Measurements from ENCODE around the gene CAPN5.
A peak's percentile ranks its signal among the peaks of the same experiment; 100 is the strongest.

CAPN5 gene

DNA sequence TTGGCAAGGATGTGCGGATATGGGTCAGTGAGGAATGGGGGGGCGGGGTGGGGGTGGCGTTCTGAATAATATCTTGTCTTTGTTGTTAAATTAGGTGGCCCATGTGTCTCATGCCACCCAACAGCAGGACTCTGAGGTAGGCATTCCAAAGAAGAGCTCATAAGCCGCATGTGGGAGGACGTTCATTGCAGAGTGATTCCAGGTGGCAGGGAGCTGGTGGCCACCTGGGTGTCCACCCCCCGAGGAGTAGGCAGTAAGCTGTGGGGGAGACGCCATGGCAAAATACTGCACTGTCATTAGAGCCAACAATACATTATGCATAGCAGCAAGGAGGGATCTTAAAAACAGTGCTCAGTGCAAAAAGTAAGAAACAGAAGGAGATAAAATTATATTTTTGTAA lies 14.3 kb upstream of the CAPN5 start:
- H3K18ac ChIP-seq (ENCODE audit: low read length), result no peak overlapping the region
- no peak overlapping the region for H2BK15ac ChIP-seq (ENCODE audit: low read length)
- WGBS, 2 donors (ENCODE audit: extremely low coverage in 2 of 2, insufficient read length in 2 of 2, insufficient replicate concordance in 1 of 2), result no CpG with 5 or more reads among the region's 7 CpGs

GRCh38 chr11:77053217-77054015 lies 13.4 kb upstream of the CAPN5 start:
- Histone ChIP-seq H3K9ac (ENCODE audit: low read depth, low read length, poor library complexity) (no peak overlapping the region), H2BK12ac (ENCODE audit: low read length) (no peak overlapping the region)
- WGBS, 2 donors (ENCODE audit: extremely low coverage in 2 of 2, insufficient read length in 2 of 2, insufficient replicate concordance in 1 of 2), result no CpG with 5 or more reads among the region's 14 CpGs

More for the DNA sequence above, 14.3 kb upstream of the CAPN5 start:
- Histone ChIP-seq H2BK12ac (ENCODE audit: low read length) (no peak overlapping the region), H3K14ac (ENCODE audit: low read length) (no peak overlapping the region), H3K4me2 (ENCODE audit: insufficient read depth, low read length, poor library complexity, severe bottlenecking) (no peak overlapping the region), H4K8ac (ENCODE audit: low read depth, low read length) (no peak overlapping the region), H3K23ac (ENCODE audit: low read depth, low read length, poor library complexity) (no peak overlapping the region), H3K4me1 (ENCODE audit: control insufficient read depth in 2 of 2, insufficient read depth in 1 of 2, low read depth in 1 of 2, low read length in 2 of 2) (peaks cover 0 to 21% of the 10 kb centered on the region in 2 donors), H2BK120ac (ENCODE audit: low read depth, low read length) (no peak overlapping the region), H3K27me3 (ENCODE audit: control insufficient read depth in 3 of 3, insufficient read depth in 3 of 3, low read depth in 1 of 3, low read length in 3 of 3) (no peaks in the 10 kb centered on the region), H3K79me1 (ENCODE audit: low read depth, low read length) (no peaks in the 10 kb centered on the region), H3K4me3 (ENCODE audit: low read length in 2 of 2) (no peak overlapping the region), H4K91ac (ENCODE audit: low read depth, low read length, poor library complexity) (no peak overlapping the region), H3K9ac (ENCODE audit: low read depth, low read length, poor library complexity) (no peak overlapping the region), H3K9me3 (replicated peaks in 1 of 2; ENCODE audit: control insufficient read depth in 2 of 2, insufficient read depth in 1 of 2, low read depth in 1 of 2, low read length in 2 of 2) (peaks cover 7 to 8% of the 10 kb centered on the region in 2 donors), H2BK5ac (ENCODE audit: low read length) (no peak overlapping the region), H2AFZ (ENCODE audit: low read length) (no peak overlapping the region), H3K27ac (replicated peaks; ENCODE audit: low read length) (no peak overlapping the region), H3K36me3 (replicated peaks in 1 of 2; ENCODE audit: control insufficient read depth in 2 of 2, insufficient read depth in 2 of 2, low read length in 2 of 2) (no peaks in the 10 kb centered on the region), H2AK5ac (ENCODE audit: low read depth, low read length) (no peak overlapping the region), H3K4ac (ENCODE audit: low read length) (no peak overlapping the region)
- DNase-seq (ENCODE audit: low spot score), result no peak

DNA sequence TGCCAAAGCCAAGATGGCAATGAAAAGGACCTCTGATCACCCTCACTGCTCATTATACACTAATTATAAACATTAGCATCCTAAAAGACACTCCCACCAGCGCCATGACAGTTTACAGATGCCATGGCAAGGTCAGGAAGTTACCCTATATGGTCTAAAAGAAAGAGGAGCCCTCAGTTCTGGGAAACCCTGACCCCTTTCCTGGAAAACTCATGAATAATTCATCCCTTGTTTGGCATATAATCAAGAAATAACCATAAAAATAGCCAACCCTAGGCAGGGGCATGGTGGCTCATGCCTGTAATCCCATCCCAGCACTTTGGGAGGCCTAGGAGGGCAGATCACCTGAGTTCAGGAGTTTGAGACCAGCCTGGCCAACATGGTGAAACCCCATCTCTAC lies 12.7 kb upstream of the CAPN5 start:
- no peak overlapping the region for H2AK5ac ChIP-seq (ENCODE audit: low read depth, low read length)
- no peak overlapping the region for H3K4ac ChIP-seq (ENCODE audit: low read length)
- peaks cover 0 to 21% of the 10 kb centered on the region in 2 donors for H3K4me1 ChIP-seq (ENCODE audit: control insufficient read depth in 2 of 2, insufficient read depth in 1 of 2, low read depth in 1 of 2, low read length in 2 of 2)
- no peak overlapping the region for H4K91ac ChIP-seq (ENCODE audit: low read depth, low read length, poor library complexity)
- no peak overlapping the region for H3K4me2 ChIP-seq (ENCODE audit: insufficient read depth, low read length, poor library complexity, severe bottlenecking)
- H4K8ac ChIP-seq (ENCODE audit: low read depth, low read length), result no peak overlapping the region
- H3K14ac ChIP-seq (ENCODE audit: low read length), result no peak overlapping the region
- peaks cover 7 to 8% of the 10 kb centered on the region in 2 donors for H3K9me3 ChIP-seq (replicated peaks in 1 of 2; ENCODE audit: control insufficient read depth in 2 of 2, insufficient read depth in 1 of 2, low read depth in 1 of 2, low read length in 2 of 2)
- H3K4me3 ChIP-seq (ENCODE audit: low read length in 2 of 2), result no peak overlapping the region
- H3K9ac ChIP-seq (ENCODE audit: low read depth, low read length, poor library complexity), result no peak overlapping the region
- no peaks in the 10 kb centered on the region for H3K27me3 ChIP-seq (ENCODE audit: control insufficient read depth in 3 of 3, insufficient read depth in 3 of 3, low read depth in 1 of 3, low read length in 3 of 3)
- DNase-seq (ENCODE audit: low spot score), result no peak
- H2BK5ac ChIP-seq (ENCODE audit: low read length), result no peak overlapping the region
- no peak overlapping the region for H3K23ac ChIP-seq (ENCODE audit: low read depth, low read length, poor library complexity)
- H2BK15ac ChIP-seq (ENCODE audit: low read length), result no peak overlapping the region
- no peaks in the 10 kb centered on the region for H3K36me3 ChIP-seq (replicated peaks in 1 of 2; ENCODE audit: control insufficient read depth in 2 of 2, insufficient read depth in 2 of 2, low read length in 2 of 2)
- no peak overlapping the region for H3K18ac ChIP-seq (ENCODE audit: low read length)
- peak overlapping the region; percentile 65 for H2AFZ ChIP-seq (ENCODE audit: low read length)
- H3K79me1 ChIP-seq (ENCODE audit: low read depth, low read length), result no peaks in the 10 kb centered on the region
- H3K27ac ChIP-seq (replicated peaks; ENCODE audit: low read length), result no peak overlapping the region
- no CpG with 5 or more reads among the region's 1 CpG for whole genome bisulfite sequencing, 2 donors (ENCODE audit: extremely low coverage in 2 of 2, insufficient read length in 2 of 2, insufficient replicate concordance in 1 of 2)
- H2BK120ac ChIP-seq (ENCODE audit: low read depth, low read length), result no peak overlapping the region
- no peak overlapping the region for H2BK12ac ChIP-seq (ENCODE audit: low read length)

More at GRCh38 chr11:77053217-77054015, 13.4 kb upstream of the CAPN5 start:
- H4K8ac ChIP-seq (ENCODE audit: low read depth, low read length), result peak overlapping the region; percentile 17
- DNase-seq (ENCODE audit: low spot score), result no peak
- H3K27ac ChIP-seq (replicated peaks; ENCODE audit: low read length), result no peak overlapping the region
- no peak overlapping the region for H4K91ac ChIP-seq (ENCODE audit: low read depth, low read length, poor library complexity)
- no peak overlapping the region for H2BK5ac ChIP-seq (ENCODE audit: low read length)
- no peak overlapping the region for H3K4me3 ChIP-seq (ENCODE audit: low read length in 2 of 2)
- peak overlapping the region; percentile 65 for H2AFZ ChIP-seq (ENCODE audit: low read length)
- peak overlapping the region; percentile 70 for H2AK5ac ChIP-seq (ENCODE audit: low read depth, low read length)
- no peak overlapping the region for H3K18ac ChIP-seq (ENCODE audit: low read length)
- H3K4me1 ChIP-seq (ENCODE audit: control insufficient read depth in 2 of 2, insufficient read depth in 1 of 2, low read depth in 1 of 2, low read length in 2 of 2), result peaks cover 0 to 21% of the 10 kb centered on the region in 2 donors
- H2BK120ac ChIP-seq (ENCODE audit: low read depth, low read length), result no peak overlapping the region
- no peak overlapping the region for H2BK15ac ChIP-seq (ENCODE audit: low read length)
- H3K79me1 ChIP-seq (ENCODE audit: low read depth, low read length), result no peaks in the 10 kb centered on the region
- no peak overlapping the region for H3K4ac ChIP-seq (ENCODE audit: low read length)
- H3K27me3 ChIP-seq (ENCODE audit: control insufficient read depth in 3 of 3, insufficient read depth in 3 of 3, low read depth in 1 of 3, low read length in 3 of 3), result no peaks in the 10 kb centered on the region
- H3K4me2 ChIP-seq (ENCODE audit: insufficient read depth, low read length, poor library complexity, severe bottlenecking), result no peak overlapping the region
- peaks cover 7 to 8% of the 10 kb centered on the region in 2 donors for H3K9me3 ChIP-seq (replicated peaks in 1 of 2; ENCODE audit: control insufficient read depth in 2 of 2, insufficient read depth in 1 of 2, low read depth in 1 of 2, low read length in 2 of 2)
- peak overlapping the region; percentile 65 for H3K23ac ChIP-seq (ENCODE audit: low read depth, low read length, poor library complexity)
- H3K14ac ChIP-seq (ENCODE audit: low read length), result peak overlapping the region; percentile 82
- H3K36me3 ChIP-seq (replicated peaks in 1 of 2; ENCODE audit: control insufficient read depth in 2 of 2, insufficient read depth in 2 of 2, low read length in 2 of 2), result no peaks in the 10 kb centered on the region

DNA sequence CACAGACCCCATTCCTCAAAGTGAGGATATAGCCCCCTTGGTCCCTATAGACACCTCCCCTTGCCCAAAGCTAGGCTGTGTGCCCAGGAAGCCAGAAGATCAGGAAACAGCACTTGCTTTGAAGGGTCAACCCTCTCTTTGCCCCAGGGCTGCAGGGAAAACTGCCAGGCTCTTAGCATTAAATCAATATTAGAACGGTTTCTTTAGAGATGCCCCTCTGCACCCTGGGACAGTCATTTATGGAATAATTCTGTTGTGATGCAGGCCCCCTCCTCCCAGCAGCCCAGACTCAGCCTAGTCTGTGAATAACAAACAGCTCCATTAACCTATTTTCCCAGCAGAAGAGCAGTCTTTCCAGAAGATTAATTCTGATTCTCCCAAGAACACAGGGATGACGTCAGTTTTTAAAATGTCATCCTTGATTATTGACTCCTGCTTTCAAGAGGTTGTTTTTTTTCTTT lies 11.6 kb upstream of the CAPN5 start:
- Histone ChIP-seq H3K18ac (ENCODE audit: low read length) (no peak overlapping the region), H4K8ac (ENCODE audit: low read depth, low read length) (no peak overlapping the region), H3K14ac (ENCODE audit: low read length) (peak overlapping the region; percentile 17), H3K4me3 (ENCODE audit: low read length in 2 of 2) (no peak overlapping the region), H3K9ac (ENCODE audit: low read depth, low read length, poor library complexity) (no peak overlapping the region), H3K4me2 (ENCODE audit: insufficient read depth, low read length, poor library complexity, severe bottlenecking) (no peak overlapping the region), H3K9me3 (replicated peaks in 1 of 2; ENCODE audit: control insufficient read depth in 2 of 2, insufficient read depth in 1 of 2, low read depth in 1 of 2, low read length in 2 of 2) (peaks cover 7 to 8% of the 10 kb centered on the region in 2 donors), H3K4me1 (ENCODE audit: control insufficient read depth in 2 of 2, insufficient read depth in 1 of 2, low read depth in 1 of 2, low read length in 2 of 2) (peaks cover 0 to 21% of the 10 kb centered on the region in 2 donors), H3K27me3 (ENCODE audit: control insufficient read depth in 3 of 3, insufficient read depth in 3 of 3, low read depth in 1 of 3, low read length in 3 of 3) (no peaks in the 10 kb centered on the region), H4K91ac (ENCODE audit: low read depth, low read length, poor library complexity) (no peak overlapping the region), H3K79me1 (ENCODE audit: low read depth, low read length) (no peaks in the 10 kb centered on the region), H3K27ac (replicated peaks; ENCODE audit: low read length) (no peak overlapping the region), H2AK5ac (ENCODE audit: low read depth, low read length) (no peak overlapping the region), H2BK120ac (ENCODE audit: low read depth, low read length) (no peak overlapping the region), H3K36me3 (replicated peaks in 1 of 2; ENCODE audit: control insufficient read depth in 2 of 2, insufficient read depth in 2 of 2, low read length in 2 of 2) (no peaks in the 10 kb centered on the region), H2BK15ac (ENCODE audit: low read length) (no peak overlapping the region), H3K23ac (ENCODE audit: low read depth, low read length, poor library complexity) (no peak overlapping the region), H2AFZ (ENCODE audit: low read length) (peak overlapping the region; percentile 50), H2BK5ac (ENCODE audit: low read length) (no peak overlapping the region), H3K4ac (ENCODE audit: low read length) (no peak overlapping the region), H2BK12ac (ENCODE audit: low read length) (no peak overlapping the region)
- no peak for DNase-seq (ENCODE audit: low spot score)
- no CpG with 5 or more reads among the region's 2 CpGs for WGBS, 2 donors (ENCODE audit: extremely low coverage in 2 of 2, insufficient read length in 2 of 2, insufficient replicate concordance in 1 of 2)

Measured in neuronal stem cell (in vitro differentiated cells).